ENCODE results near the gene RPS6KA5. TPM values are rescaled to one million over a fixed set of nuclear protein-coding genes. Genes with fewer than 3 reads are reported as not detected.

RPS6KA5 gene
- total RNA-seq, 1 experiment from 2014 or later, result 3.8 TPM

DNA sequence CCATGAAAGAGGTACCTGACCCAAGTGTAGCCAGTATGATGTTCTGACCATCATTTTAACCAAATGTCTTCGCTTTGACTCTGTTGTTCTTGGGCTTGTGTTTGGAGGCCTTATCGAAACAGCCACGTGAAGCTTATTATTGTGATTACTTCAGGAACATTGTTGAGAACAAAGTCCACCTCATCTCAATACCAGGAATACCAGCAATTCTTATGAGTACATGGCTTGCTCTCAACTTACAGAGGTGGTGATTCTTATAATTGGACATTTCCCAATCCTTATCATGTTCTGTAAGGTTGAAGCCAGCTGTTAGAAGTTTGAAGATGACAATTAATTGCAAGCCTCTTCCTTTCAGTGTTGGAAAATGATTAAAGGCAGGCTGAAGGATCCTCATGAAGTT lies 21.8 kb upstream of the RPS6KA5 start:
- Histone ChIP-seq H3K79me1 (ENCODE audit: insufficient read depth, low read depth, low read length, poor library complexity, severe bottlenecking) (no peaks in the 10 kb centered on the region), H3K14ac (ENCODE audit: insufficient read depth, low read length) (no peak overlapping the region), H2BK15ac (ENCODE audit: low read depth, low read length) (no peak overlapping the region), H4K8ac (replicated peaks; ENCODE audit: insufficient read length, low read depth, low read length) (no peak overlapping the region), H2BK5ac (ENCODE audit: insufficient read length, low read length) (no peak overlapping the region), H4K5ac (ENCODE audit: insufficient read length, low read depth, low read length) (no peak overlapping the region), H3K23ac (ENCODE audit: insufficient read length, low read depth, low read length) (no peak overlapping the region), H3T11ph (ENCODE audit: low read length) (no peak overlapping the region), H3K9ac (ENCODE audit: extremely low read depth, insufficient read length, low read length) (no peak overlapping the region), H4K20me1 (ENCODE audit: control insufficient read depth, insufficient read depth, insufficient read length) (no peaks in the 10 kb centered on the region), H3K79me2 (ENCODE audit: insufficient read depth, low read length) (no peaks in the 10 kb centered on the region), H2BK12ac (ENCODE audit: insufficient read length, low read depth, low read length) (no peak overlapping the region), H2AK5ac (ENCODE audit: insufficient read length, low read length) (no peak overlapping the region), H3K18ac (ENCODE audit: insufficient read length, low read depth, low read length) (no peak overlapping the region), H2BK20ac (ENCODE audit: low read depth, low read length, poor library complexity, severe bottlenecking) (no peak overlapping the region), H3K4me2 (ENCODE audit: insufficient read depth, insufficient read length, low read length) (no peak overlapping the region), H3K23me2 (ENCODE audit: insufficient read length, low read depth, low read length, poor library complexity, severe bottlenecking) (no peaks in the 10 kb centered on the region), H3K27me3 (ENCODE audit: insufficient read depth, low read length) (no peaks in the 10 kb centered on the region), H4K91ac (ENCODE audit: insufficient read length, low read depth, low read length) (no peak overlapping the region), H3K4me1 (ENCODE audit: insufficient read depth, low read length) (no peaks in the 10 kb centered on the region), H3K9me3 (ENCODE audit: control insufficient read depth, low read depth, low read length) (no peaks in the 10 kb centered on the region), H3K56ac (ENCODE audit: insufficient read length, low read depth, low read length) (no peak overlapping the region), H3K27ac (ENCODE audit: insufficient read length, low read depth, low read length) (no peak overlapping the region), H2BK120ac (ENCODE audit: low read depth, low read length, poor library complexity, severe bottlenecking) (no peak overlapping the region), H2AFZ (ENCODE audit: low read length) (no peak overlapping the region), H3K4ac (ENCODE audit: low read depth, low read length) (no peak overlapping the region)
- no peak for DNase-seq
- H3K9me3 Mint-ChIP-seq, result peaks cover 0 to 2% of the 10 kb centered on the region in 2 experiments; a peak in 1 of 5 replicates
- no peak overlapping the region for H3K4me3 Mint-ChIP-seq
- H3K4me1 Mint-ChIP-seq, result peaks cover 4 to 5% of the 10 kb centered on the region in 2 experiments
- H3K27ac Mint-ChIP-seq, result no peak overlapping the region
- TF ChIP-seq, protein P1, sequence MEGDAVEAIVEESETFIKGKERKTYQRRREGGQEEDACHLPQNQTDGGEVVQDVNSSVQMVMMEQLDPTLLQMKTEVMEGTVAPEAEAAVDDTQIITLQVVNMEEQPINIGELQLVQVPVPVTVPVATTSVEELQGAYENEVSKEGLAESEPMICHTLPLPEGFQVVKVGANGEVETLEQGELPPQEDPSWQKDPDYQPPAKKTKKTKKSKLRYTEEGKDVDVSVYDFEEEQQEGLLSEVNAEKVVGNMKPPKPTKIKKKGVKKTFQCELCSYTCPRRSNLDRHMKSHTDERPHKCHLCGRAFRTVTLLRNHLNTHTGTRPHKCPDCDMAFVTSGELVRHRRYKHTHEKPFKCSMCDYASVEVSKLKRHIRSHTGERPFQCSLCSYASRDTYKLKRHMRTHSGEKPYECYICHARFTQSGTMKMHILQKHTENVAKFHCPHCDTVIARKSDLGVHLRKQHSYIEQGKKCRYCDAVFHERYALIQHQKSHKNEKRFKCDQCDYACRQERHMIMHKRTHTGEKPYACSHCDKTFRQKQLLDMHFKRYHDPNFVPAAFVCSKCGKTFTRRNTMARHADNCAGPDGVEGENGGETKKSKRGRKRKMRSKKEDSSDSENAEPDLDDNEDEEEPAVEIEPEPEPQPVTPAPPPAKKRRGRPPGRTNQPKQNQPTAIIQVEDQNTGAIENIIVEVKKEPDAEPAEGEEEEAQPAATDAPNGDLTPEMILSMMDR (conservative IDR thresholded peaks at IDR 0.05), result no peak
- H3K27me3 Mint-ChIP-seq (ENCODE audit: low read depth), result no peaks in the 10 kb centered on the region
- peaks cover 0 to 2% (median 0%) of the 10 kb centered on the region in 3 experiments; a peak in 1 of 7 replicates for H3K36me3 Mint-ChIP-seq (ENCODE audit: insufficient read depth in 1 of 3, low read depth in 3 of 3)
- no CpG with 5 or more reads among the region's 3 CpGs for WGBS (ENCODE audit: extremely low coverage, insufficient read length, low lambda C conversion rate)
